ENCODE results near the gene PRDM2.

Gene PRDM2

DNA sequence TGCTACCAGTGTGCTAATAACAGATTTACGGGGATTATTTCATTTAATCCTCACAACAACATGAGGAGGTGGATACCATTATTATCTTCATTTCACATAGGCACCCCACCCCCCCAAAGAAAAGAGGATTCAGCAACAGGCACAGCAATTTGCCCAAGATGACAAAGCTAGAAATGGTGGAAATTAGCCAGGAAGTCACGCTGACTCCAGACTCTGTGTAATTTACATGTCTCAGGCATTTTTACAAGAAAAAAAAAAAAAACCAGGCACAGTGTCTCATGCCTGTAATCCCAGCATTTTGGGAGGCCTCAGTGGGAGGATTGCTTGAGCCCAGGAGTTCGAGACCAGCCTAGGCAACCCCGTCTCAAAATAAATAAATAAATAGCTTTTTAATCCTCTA lies 37.5 kb upstream of the PRDM2 start:
- Histone ChIP-seq H3K18ac (ENCODE audit: low read length) (no peak overlapping the region), H2BK120ac (ENCODE audit: insufficient read depth, low read length, poor library complexity) (no peak overlapping the region), H3K79me1 (ENCODE audit: low read length) (no peaks in the 10 kb centered on the region), H3K9me3 (ENCODE audit: insufficient read depth, low read depth, low read length) (no peaks in the 10 kb centered on the region), H3K14ac (ENCODE audit: low read length) (no peak overlapping the region), H2AK5ac (ENCODE audit: low read length) (no peak overlapping the region), H3K9ac (ENCODE audit: low read length) (no peak overlapping the region), H3K27ac (ENCODE audit: low read depth, low read length) (no peak overlapping the region), H3K4me3 (ENCODE audit: low read depth, low read length) (no peak overlapping the region), H3K4me1 (ENCODE audit: control insufficient read depth in 1 of 2, insufficient read depth in 2 of 2, low read length in 2 of 2) (no peaks in the 10 kb centered on the region), H2BK5ac (ENCODE audit: low read depth, low read length, poor library complexity) (no peak overlapping the region), H3K36me3 (ENCODE audit: control insufficient read depth in 1 of 2, insufficient read depth in 2 of 2, low read length in 2 of 2) (no peaks in the 10 kb centered on the region), H3K79me2 (ENCODE audit: control insufficient read depth, insufficient read depth, low read length, poor library complexity) (no peaks in the 10 kb centered on the region), H3K4me2 (ENCODE audit: low read length) (no peak overlapping the region), H4K8ac (ENCODE audit: low read depth, low read length) (no peak overlapping the region), H3K4ac (ENCODE audit: low read depth, low read length) (no peak overlapping the region), H4K91ac (ENCODE audit: low read depth, low read length) (no peak overlapping the region), H2BK12ac (ENCODE audit: low read length) (no peak overlapping the region), H3K27me3 (ENCODE audit: insufficient read depth, low read length) (no peaks in the 10 kb centered on the region), H2AFZ (ENCODE audit: insufficient read depth, low read length, poor library complexity) (no peak overlapping the region), H3K23ac (ENCODE audit: low read length) (no peak overlapping the region), H4K12ac (ENCODE audit: low read depth, low read length) (no peak overlapping the region)
- DNase-seq: peak in 1 of 2 donors; percentile 20
- WGBS (ENCODE audit: extremely low coverage, insufficient coverage, insufficient read length): no CpG with 5 or more reads among the region's 4 CpGs

DNA sequence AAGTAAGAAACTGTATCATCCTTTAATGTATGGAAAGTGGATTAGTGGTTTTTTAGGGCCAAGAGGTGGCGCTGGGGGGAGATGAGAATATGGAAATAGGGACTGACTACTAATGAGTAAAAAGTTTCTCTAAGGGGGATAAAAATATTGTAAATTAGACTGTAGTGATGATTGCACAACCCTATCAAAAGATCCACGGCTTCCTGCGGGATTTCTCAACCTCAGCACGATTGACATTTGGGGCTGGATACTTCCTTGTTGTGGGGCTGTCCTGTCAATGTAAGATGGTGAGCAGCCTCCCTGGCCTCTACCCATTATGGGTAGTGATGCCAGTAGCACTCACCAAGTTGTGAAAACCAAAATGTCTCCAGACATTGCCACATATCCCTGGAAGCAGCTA lies 36.0 kb upstream of the PRDM2 start:
- no peak overlapping the region for H2BK5ac ChIP-seq (ENCODE audit: low read depth, low read length, poor library complexity)
- H3K4me3 ChIP-seq (ENCODE audit: low read depth, low read length): no peak overlapping the region
- no peak overlapping the region for H2BK12ac ChIP-seq (ENCODE audit: low read length)
- no peak overlapping the region for H2BK120ac ChIP-seq (ENCODE audit: insufficient read depth, low read length, poor library complexity)
- no peak overlapping the region for H4K8ac ChIP-seq (ENCODE audit: low read depth, low read length)
- H3K4me1 ChIP-seq (ENCODE audit: control insufficient read depth in 1 of 2, insufficient read depth in 2 of 2, low read length in 2 of 2): no peaks in the 10 kb centered on the region
- H4K12ac ChIP-seq (ENCODE audit: low read depth, low read length): no peak overlapping the region
- H3K79me1 ChIP-seq (ENCODE audit: low read length): no peaks in the 10 kb centered on the region
- 100% methylated on average over 1 of the region's 4 CpGs for WGBS (ENCODE audit: extremely low coverage, insufficient coverage, insufficient read length)
- H3K14ac ChIP-seq (ENCODE audit: low read length): no peak overlapping the region
- H2AK5ac ChIP-seq (ENCODE audit: low read length): no peak overlapping the region
- H3K79me2 ChIP-seq (ENCODE audit: control insufficient read depth, insufficient read depth, low read length, poor library complexity): no peaks in the 10 kb centered on the region
- H2AFZ ChIP-seq (ENCODE audit: insufficient read depth, low read length, poor library complexity): no peak overlapping the region
- H3K18ac ChIP-seq (ENCODE audit: low read length): no peak overlapping the region
- H3K4me2 ChIP-seq (ENCODE audit: low read length): no peak overlapping the region
- H3K23ac ChIP-seq (ENCODE audit: low read length): no peak overlapping the region
- no peaks in the 10 kb centered on the region for H3K27me3 ChIP-seq (ENCODE audit: insufficient read depth, low read length)
- no peak overlapping the region for H3K27ac ChIP-seq (ENCODE audit: low read depth, low read length)
- no peak overlapping the region for H4K91ac ChIP-seq (ENCODE audit: low read depth, low read length)
- H3K36me3 ChIP-seq (ENCODE audit: control insufficient read depth in 1 of 2, insufficient read depth in 2 of 2, low read length in 2 of 2): no peaks in the 10 kb centered on the region
- H3K9ac ChIP-seq (ENCODE audit: low read length): no peak overlapping the region
- no peak overlapping the region for H3K4ac ChIP-seq (ENCODE audit: low read depth, low read length)
- DNase-seq: no peak
- H3K9me3 ChIP-seq (ENCODE audit: insufficient read depth, low read depth, low read length): no peaks in the 10 kb centered on the region

DNA sequence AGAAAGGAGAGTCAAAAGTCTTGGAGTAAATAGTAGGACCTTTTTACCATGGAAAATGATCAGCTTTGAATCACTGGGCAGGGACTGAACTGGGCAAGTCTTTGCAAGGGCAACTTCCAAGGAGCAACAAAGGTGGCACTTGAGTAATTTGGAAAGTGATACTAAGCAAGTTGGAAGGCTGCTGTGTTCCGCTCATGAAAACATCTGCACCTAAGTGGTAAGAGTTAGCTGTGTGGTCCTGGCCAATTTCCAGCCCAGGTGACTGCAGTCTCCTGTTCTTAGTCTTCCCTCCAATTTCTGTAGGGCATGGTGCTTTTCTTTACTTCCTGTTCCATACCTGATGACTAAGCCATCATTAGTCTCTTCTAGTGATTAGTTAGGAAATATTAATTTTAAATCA lies 35.5 kb upstream of the PRDM2 start:
- Histone ChIP-seq H3K18ac (ENCODE audit: low read length) (no peak overlapping the region), H3K4ac (ENCODE audit: low read depth, low read length) (no peak overlapping the region), H4K91ac (ENCODE audit: low read depth, low read length) (no peak overlapping the region), H2AK5ac (ENCODE audit: low read length) (no peak overlapping the region), H3K79me1 (ENCODE audit: low read length) (no peaks in the 10 kb centered on the region), H3K9me3 (ENCODE audit: insufficient read depth, low read depth, low read length) (no peaks in the 10 kb centered on the region), H3K14ac (ENCODE audit: low read length) (no peak overlapping the region), H2BK5ac (ENCODE audit: low read depth, low read length, poor library complexity) (no peak overlapping the region), H3K4me1 (ENCODE audit: control insufficient read depth in 1 of 2, insufficient read depth in 2 of 2, low read length in 2 of 2) (no peaks in the 10 kb centered on the region), H3K4me2 (ENCODE audit: low read length) (no peak overlapping the region), H4K8ac (ENCODE audit: low read depth, low read length) (no peak overlapping the region), H2BK12ac (ENCODE audit: low read length) (no peak overlapping the region), H3K27me3 (ENCODE audit: insufficient read depth, low read length) (no peaks in the 10 kb centered on the region), H3K79me2 (ENCODE audit: control insufficient read depth, insufficient read depth, low read length, poor library complexity) (no peaks in the 10 kb centered on the region), H4K12ac (ENCODE audit: low read depth, low read length) (no peak overlapping the region), H3K36me3 (ENCODE audit: control insufficient read depth in 1 of 2, insufficient read depth in 2 of 2, low read length in 2 of 2) (no peaks in the 10 kb centered on the region), H2BK120ac (ENCODE audit: insufficient read depth, low read length, poor library complexity) (no peak overlapping the region), H2AFZ (ENCODE audit: insufficient read depth, low read length, poor library complexity) (no peak overlapping the region), H3K27ac (ENCODE audit: low read depth, low read length) (no peak overlapping the region), H3K4me3 (ENCODE audit: low read depth, low read length) (no peak overlapping the region), H3K23ac (ENCODE audit: low read length) (no peak overlapping the region), H3K9ac (ENCODE audit: low read length) (no peak overlapping the region)
- WGBS (ENCODE audit: extremely low coverage, insufficient coverage, insufficient read length): no CpG with 5 or more reads among the region's 1 CpG
- DNase-seq: no peak

DNA sequence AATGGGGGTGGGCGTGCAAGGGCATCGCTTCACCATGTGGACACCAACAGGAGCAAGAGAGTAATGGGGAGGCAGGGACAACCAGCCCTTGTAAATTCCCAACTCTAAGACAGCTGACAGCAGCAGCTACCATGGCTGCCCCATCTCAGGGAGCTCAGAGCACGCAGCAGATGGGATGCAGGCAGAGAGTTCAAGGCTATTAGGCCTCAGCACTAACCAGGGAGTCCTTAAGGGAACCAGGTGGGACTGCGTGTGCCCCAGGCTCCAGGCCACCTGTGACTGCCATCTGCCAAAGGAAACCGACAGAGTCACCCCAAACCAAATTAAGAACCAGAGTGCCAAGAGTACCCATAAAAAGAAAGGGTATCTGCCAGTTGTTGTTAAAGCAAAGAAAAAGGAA lies 33.7 kb upstream of the PRDM2 start:
- no peak overlapping the region for H3K4ac ChIP-seq (ENCODE audit: low read depth, low read length)
- H3K18ac ChIP-seq (ENCODE audit: low read length): no peak overlapping the region
- no peak overlapping the region for H3K14ac ChIP-seq (ENCODE audit: low read length)
- no peak overlapping the region for H2BK5ac ChIP-seq (ENCODE audit: low read depth, low read length, poor library complexity)
- no peak for DNase-seq
- no peak overlapping the region for H3K23ac ChIP-seq (ENCODE audit: low read length)
- no peak overlapping the region for H3K4me3 ChIP-seq (ENCODE audit: low read depth, low read length)
- H3K4me1 ChIP-seq (ENCODE audit: control insufficient read depth in 1 of 2, insufficient read depth in 2 of 2, low read length in 2 of 2): no peaks in the 10 kb centered on the region
- H3K27ac ChIP-seq (ENCODE audit: low read depth, low read length): no peak overlapping the region
- H4K12ac ChIP-seq (ENCODE audit: low read depth, low read length): no peak overlapping the region
- no peak overlapping the region for H2BK120ac ChIP-seq (ENCODE audit: insufficient read depth, low read length, poor library complexity)
- H3K9ac ChIP-seq (ENCODE audit: low read length): no peak overlapping the region
- no peaks in the 10 kb centered on the region for H3K79me1 ChIP-seq (ENCODE audit: low read length)
- no peak overlapping the region for H2AK5ac ChIP-seq (ENCODE audit: low read length)
- no peak overlapping the region for H3K4me2 ChIP-seq (ENCODE audit: low read length)
- no peaks in the 10 kb centered on the region for H3K79me2 ChIP-seq (ENCODE audit: control insufficient read depth, insufficient read depth, low read length, poor library complexity)
- WGBS (ENCODE audit: extremely low coverage, insufficient coverage, insufficient read length): no CpG with 5 or more reads among the region's 5 CpGs
- no peak overlapping the region for H4K8ac ChIP-seq (ENCODE audit: low read depth, low read length)
- H3K36me3 ChIP-seq (ENCODE audit: control insufficient read depth in 1 of 2, insufficient read depth in 2 of 2, low read length in 2 of 2): no peaks in the 10 kb centered on the region
- no peaks in the 10 kb centered on the region for H3K27me3 ChIP-seq (ENCODE audit: insufficient read depth, low read length)
- H2AFZ ChIP-seq (ENCODE audit: insufficient read depth, low read length, poor library complexity): no peak overlapping the region
- H4K91ac ChIP-seq (ENCODE audit: low read depth, low read length): no peak overlapping the region
- no peak overlapping the region for H2BK12ac ChIP-seq (ENCODE audit: low read length)
- H3K9me3 ChIP-seq (ENCODE audit: insufficient read depth, low read depth, low read length): no peaks in the 10 kb centered on the region
